Hepatocyte (in vitro differentiated cells): Measurements from ENCODE around the gene USP17L19. TPM values are rescaled to one million over a fixed set of nuclear protein-coding genes. Genes with fewer than 3 reads are reported as not detected.
"Not testable (repeated sequence)": the region's sequence is repeated elsewhere in the genome, so short reads cannot be mapped to it uniquely, and the experiment has no call there.

Source experiments
- DNase-seq: peaks from one replicate; pipeline ENCODE4 v3.0.0-alpha.2; 2016; ENCODE audit warnings: low spot score
- H2AFZ ChIP-seq: fragments of 200-600 bp; sonication (generic); 2 replicates; pipeline ENCODE4 v1.6.0; 2016; ENCODE audit warnings: antibody characterized with exemption, mild to moderate bottlenecking
- H3K27ac ChIP-seq: fragments of 200-600 bp; sonication (generic); 2 replicates; pipeline ENCODE4 v1.5.1; 2016; ENCODE audit warnings: mild to moderate bottlenecking
- H3K27me3 ChIP-seq: fragments of 200-600 bp; sonication (generic); 2 replicates; pipeline ENCODE4 v1.6.1; 2016
- H3K36me3 ChIP-seq: fragments of 200-600 bp; sonication (generic); replicated peaks from 2 replicates; pipeline ENCODE4 v1.5.1; 2016; ENCODE audit warnings: low read depth; ENCODE audit not compliant: insufficient read depth
- H3K4me1 ChIP-seq: fragments of 200-600 bp; sonication (generic); 2 replicates; pipeline ENCODE4 v1.5.1; 2016; ENCODE audit warnings: mild to moderate bottlenecking, moderate library complexity; ENCODE audit not compliant: insufficient read depth
- H3K4me2 ChIP-seq: fragments of 200-600 bp; sonication (generic); 2 replicates; pipeline ENCODE4 v1.6.0; 2016
- H3K4me3 ChIP-seq: fragments of 200-600 bp; sonication (generic); 2 replicates; pipeline ENCODE4 v1.5.1; 2016; ENCODE audit warnings: mild to moderate bottlenecking
- H3K79me2 ChIP-seq: fragments of 200-600 bp; sonication (generic); 2 replicates; pipeline ENCODE4 v1.6.0; 2017; ENCODE audit warnings: mild to moderate bottlenecking
- H3K9me2 ChIP-seq: fragments of 200-600 bp; sonication (generic); replicated peaks from 2 replicates; pipeline ENCODE4 v1.6.0; 2017; ENCODE audit warnings: mild to moderate bottlenecking; ENCODE audit not compliant: insufficient read depth
- H3K9me3 ChIP-seq: fragments of 200-600 bp; sonication (generic); 2 replicates; pipeline ENCODE4 v1.5.1; 2016; ENCODE audit warnings: low read depth, mild to moderate bottlenecking
- H4K20me1 ChIP-seq: fragments of 200-600 bp; sonication (generic); 2 replicates; pipeline ENCODE4 v1.6.0; 2016; ENCODE audit warnings: mild to moderate bottlenecking; ENCODE audit not compliant: insufficient read depth, poor library complexity, severe bottlenecking
- WGBS: methylation state at CpG from one replicate; pipeline ENCODE4 v1.1.6; 2016; ENCODE audit warnings: low lambda C conversion rate; ENCODE audit errors: missing lambda C conversion rate; 5-methylcytosine and 5-hydroxymethylcytosine counted together
- polyA plus RNA-seq: library from polyadenylated mRNA; unstranded; fragments of >200 nt; fragmentation: Nextera tagmentation; extraction: Ambion mirVana; gene quantifications from 2 replicates; pipeline ENCODE4 v1.2.1, GENCODE V29; 2016
- total RNA-seq: library from RNA; depleted of rRNA; stranded (reverse); fragments of >200 nt; gene quantifications from 2 replicates; pipeline ENCODE4 v1.2.3, GENCODE V29; 2014

Gene USP17L19
- total and polyA plus RNA-seq, 2 experiments from 2014 or later, result not detected

- 86% methylated on average over 14 of the region's 14 CpGs for WGBS
- not testable (repeated sequence) for H3K4me1 ChIP-seq, H3K79me2 ChIP-seq, H3K36me3 ChIP-seq, H3K4me3 ChIP-seq, H3K9me2 ChIP-seq, H3K9me3 ChIP-seq, H3K27me3 ChIP-seq, H3K4me2 ChIP-seq, H2AFZ ChIP-seq, DNase-seq, H3K27ac ChIP-seq, H4K20me1 ChIP-seq
Measured at GRCh38 chr4:9243579-9243978, 9.6 kb upstream of the USP17L19 start, which contains the start of gene USP17L17. TSS of gene USP17L17 (plus strand) at chr4:9243879. CDS start at chr4:9243879, 0 bp downstream.

DNA sequence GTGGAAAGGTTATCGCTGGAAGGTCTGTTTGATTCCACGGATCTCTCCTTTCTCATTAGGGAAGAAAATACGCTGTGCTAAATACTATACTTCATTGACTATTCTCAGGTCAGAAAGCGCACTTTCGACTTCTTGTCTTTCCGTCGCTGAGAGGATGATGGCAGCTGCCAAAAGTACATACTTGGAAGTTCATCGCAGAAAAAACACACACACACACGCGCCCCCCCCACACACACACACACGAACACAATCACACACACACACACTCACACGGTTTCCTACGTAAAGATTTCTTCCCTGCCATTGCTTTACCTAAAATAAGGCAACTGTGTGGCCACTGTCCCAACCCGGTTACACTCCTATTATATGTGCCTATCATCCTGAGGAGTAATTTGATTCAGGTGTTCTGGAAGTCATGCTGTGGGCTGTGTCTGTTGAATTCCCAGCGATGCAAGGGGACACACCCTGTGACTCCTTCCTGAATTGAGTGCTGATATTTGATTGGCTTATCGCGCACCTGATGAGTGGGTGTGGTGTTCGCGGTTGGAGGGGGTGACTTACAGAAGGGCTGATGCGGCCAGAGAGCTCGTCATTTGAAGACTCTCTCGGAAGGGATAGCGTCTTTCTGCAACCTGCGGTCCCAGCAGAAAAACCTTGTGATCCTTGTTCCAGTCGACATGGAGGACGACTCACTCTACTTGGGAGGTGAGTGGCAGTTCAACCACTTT is 5.1 kb upstream of the USP17L19 start, which contains the start of gene USP17L18:
USP17L18 (plus strand) TSS at position 678 of the 728 bp plus-strand sequence; CDS start at position 678, 0 bp downstream.
- not testable (repeated sequence) for H3K4me3 ChIP-seq, H3K79me2 ChIP-seq, H3K9me2 ChIP-seq, H3K36me3 ChIP-seq, H4K20me1 ChIP-seq, H3K27ac ChIP-seq, H3K4me2 ChIP-seq, H3K9me3 ChIP-seq, H3K27me3 ChIP-seq, H3K4me1 ChIP-seq, H2AFZ ChIP-seq
- peak; percentile 1 for DNase-seq
- 90% methylated on average over 15 of the region's 26 CpGs for WGBS

DNA sequence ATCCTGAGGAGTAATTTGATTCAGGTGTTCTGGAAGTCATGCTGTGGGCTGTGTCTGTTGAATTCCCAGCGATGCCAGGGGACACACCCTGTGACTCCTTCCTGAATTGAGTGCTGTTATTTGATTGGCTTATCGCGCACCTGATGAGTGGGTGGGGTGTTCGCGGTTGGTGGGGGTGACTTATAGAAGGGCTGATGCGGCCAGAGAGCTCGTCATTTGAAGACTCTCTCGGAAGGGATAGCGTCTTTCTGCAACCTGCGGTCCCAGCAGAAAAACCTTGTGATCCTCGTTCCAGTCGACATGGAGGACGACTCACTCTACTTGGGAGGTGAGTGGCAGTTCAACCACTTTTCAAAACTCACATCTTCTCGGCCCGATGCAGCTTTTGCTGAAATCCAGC is 4.6 kb downstream of the USP17L19 start, which contains the start of gene USP17L20:
USP17L20 (plus strand) TSS at position 301 of the 400 bp plus-strand sequence; CDS start at position 301, 0 bp downstream.
- H4K20me1 ChIP-seq, H3K9me3 ChIP-seq, DNase-seq, H3K4me3 ChIP-seq, H3K4me2 ChIP-seq, H3K36me3 ChIP-seq, H3K79me2 ChIP-seq, H3K4me1 ChIP-seq, H3K27ac ChIP-seq, H3K9me2 ChIP-seq, H2AFZ ChIP-seq, H3K27me3 ChIP-seq: not testable (repeated sequence)
- no CpG with 5 or more reads among the region's 15 CpGs for WGBS

GRCh38 chr4:9262572-9262971 is 9.4 kb downstream of the USP17L19 start, which contains the start of gene USP17L21:
TSS of gene USP17L21 (plus strand) at chr4:9262872. CDS start at chr4:9262872, 0 bp downstream.
- H4K20me1 ChIP-seq, H3K36me3 ChIP-seq, H3K9me2 ChIP-seq, H3K79me2 ChIP-seq, H3K4me3 ChIP-seq, H3K27me3 ChIP-seq, H3K4me1 ChIP-seq, H3K27ac ChIP-seq, H2AFZ ChIP-seq, H3K9me3 ChIP-seq, DNase-seq, H3K4me2 ChIP-seq: not testable (repeated sequence)
- no CpG with 5 or more reads among the region's 13 CpGs for WGBS

GRCh38 chr4:9267319-9267718 is 14.1 kb downstream of the USP17L19 start, which contains the start of gene USP17L22:
TSS of gene USP17L22 (plus strand) at chr4:9267619. CDS start at chr4:9267619, 0 bp downstream.
- WGBS, result no CpG with 5 or more reads among the region's 15 CpGs
- not testable (repeated sequence) for H2AFZ ChIP-seq, H3K9me3 ChIP-seq, H3K79me2 ChIP-seq, H3K9me2 ChIP-seq, DNase-seq, H4K20me1 ChIP-seq, H3K36me3 ChIP-seq, H3K4me1 ChIP-seq, H3K4me2 ChIP-seq, H3K4me3 ChIP-seq, H3K27ac ChIP-seq, H3K27me3 ChIP-seq

GRCh38 chr4:9271719-9272118 is 18.5 kb downstream of the USP17L19 start:
- not testable (repeated sequence) for H3K9me2 ChIP-seq, H3K4me1 ChIP-seq, H3K9me3 ChIP-seq, H3K79me2 ChIP-seq, H4K20me1 ChIP-seq, H3K4me3 ChIP-seq, DNase-seq, H3K27ac ChIP-seq, H3K4me2 ChIP-seq, H2AFZ ChIP-seq, H3K27me3 ChIP-seq, H3K36me3 ChIP-seq
- 82% methylated on average over 8 of the region's 10 CpGs for WGBS

Other genes with a start within 250 kb of the USP17L19 start
- gene FAM90A26, start 83.0 kb upstream of the USP17L19 start, total RNA-seq, result not detected in 2 replicates
- not detected in 2 replicates for gene FAM90A26, start 83.0 kb upstream of the USP17L19 start, polyA plus RNA-seq
- gene USP17L10, start 42.7 kb upstream of the USP17L19 start, total RNA-seq, result not detected in 2 replicates
- gene USP17L10, start 42.7 kb upstream of the USP17L19 start, polyA plus RNA-seq, result not detected in 2 replicates
- gene USP17L11, start 38.0 kb upstream of the USP17L19 start, total RNA-seq, result not detected in 2 replicates
- not detected in 2 replicates for gene USP17L11, start 38.0 kb upstream of the USP17L19 start, polyA plus RNA-seq
- gene USP17L12, start 33.2 kb upstream of the USP17L19 start, total RNA-seq, result not detected in 2 replicates
- not detected in 2 replicates for gene USP17L12, start 33.2 kb upstream of the USP17L19 start, polyA plus RNA-seq
- not detected in 2 replicates for gene USP17L13, start 28.5 kb upstream of the USP17L19 start, total RNA-seq
- gene USP17L13, start 28.5 kb upstream of the USP17L19 start, polyA plus RNA-seq, result not detected in 2 replicates
- 0.56 TPM in 1 of 2 replicates, not detected in the other for gene USP17L15, start 19.0 kb upstream of the USP17L19 start, total RNA-seq
- gene USP17L15, start 19.0 kb upstream of the USP17L19 start, polyA plus RNA-seq, result not detected in 2 replicates
- gene USP17L17, start 9.5 kb upstream of the USP17L19 start, total RNA-seq, result not detected in 2 replicates
- gene USP17L17, start 9.5 kb upstream of the USP17L19 start, polyA plus RNA-seq, result not detected in 2 replicates
- gene USP17L18, start 4.7 kb upstream of the USP17L19 start, total RNA-seq, result not detected in 2 replicates
- gene USP17L18, start 4.7 kb upstream of the USP17L19 start, polyA plus RNA-seq, result not detected in 2 replicates
- not detected in 2 replicates for gene USP17L20, start 4.7 kb downstream of the USP17L19 start, total RNA-seq
- gene USP17L20, start 4.7 kb downstream of the USP17L19 start, polyA plus RNA-seq, result not detected in 2 replicates
- not detected in 2 replicates for gene USP17L21, start 9.5 kb downstream of the USP17L19 start, total RNA-seq
- not detected in 2 replicates for gene USP17L21, start 9.5 kb downstream of the USP17L19 start, polyA plus RNA-seq
- gene USP17L22, start 14.2 kb downstream of the USP17L19 start, total RNA-seq, result not detected in 2 replicates
- gene USP17L22, start 14.2 kb downstream of the USP17L19 start, polyA plus RNA-seq, result not detected in 2 replicates
- not detected in 2 replicates for gene USP17L24, start 71.8 kb downstream of the USP17L19 start, total RNA-seq
- gene USP17L24, start 71.8 kb downstream of the USP17L19 start, polyA plus RNA-seq, result not detected in 2 replicates
- not detected in 2 replicates for gene USP17L25, start 76.5 kb downstream of the USP17L19 start, total RNA-seq
- gene USP17L25, start 76.5 kb downstream of the USP17L19 start, polyA plus RNA-seq, result not detected in 2 replicates
- not detected in 2 replicates for gene USP17L26, start 81.3 kb downstream of the USP17L19 start, total RNA-seq
- not detected in 2 replicates for gene USP17L26, start 81.3 kb downstream of the USP17L19 start, polyA plus RNA-seq
- not detected in 2 replicates for gene USP17L5, start 86.0 kb downstream of the USP17L19 start, total RNA-seq
- not detected in 2 replicates for gene USP17L5, start 86.0 kb downstream of the USP17L19 start, polyA plus RNA-seq
- not detected in 2 replicates for gene USP17L27, start 90.8 kb downstream of the USP17L19 start, total RNA-seq
- not detected in 2 replicates for gene USP17L27, start 90.8 kb downstream of the USP17L19 start, polyA plus RNA-seq
- not detected in 2 replicates for gene USP17L28, start 95.5 kb downstream of the USP17L19 start, total RNA-seq
- gene USP17L28, start 95.5 kb downstream of the USP17L19 start, polyA plus RNA-seq, result not detected in 2 replicates
- gene USP17L29, start 100.3 kb downstream of the USP17L19 start, total RNA-seq, result not detected in 2 replicates
- not detected in 2 replicates for gene USP17L29, start 100.3 kb downstream of the USP17L19 start, polyA plus RNA-seq
- not detected in 2 replicates for gene USP17L30, start 109.8 kb downstream of the USP17L19 start, total RNA-seq
- not detected in 2 replicates for gene USP17L30, start 109.8 kb downstream of the USP17L19 start, polyA plus RNA-seq
- not detected in 2 replicates for gene DEFB131A, start 191.0 kb downstream of the USP17L19 start, total RNA-seq
- not detected in 2 replicates for gene DEFB131A, start 191.0 kb downstream of the USP17L19 start, polyA plus RNA-seq